ENCODE results near the gene NUDT2. TPM values are rescaled to one million over a fixed set of nuclear protein-coding genes. Genes with fewer than 3 reads are reported as not detected.
A peak's percentile ranks its signal among the peaks of the same experiment; 100 is the strongest.

Gene NUDT2
- total and polyA plus RNA-seq, 9 donors: 14.8 to 61.4 (median 25.0) TPM

GRCh38 chr9:34343090-34343489 lies 13.7 kb downstream of the NUDT2 start:
- peak; percentile 21 to 73 (median 58) for DNase-seq
- TF ChIP-seq POLR2A (IDR thresholded peaks at IDR 0.05) (no peak), EP300 (IDR thresholded peaks at IDR 0.05) (no peak), CTCF (IDR thresholded peaks at IDR 0.05) (no peak)

GRCh38 chr9:34343605-34344004 lies 14.2 kb downstream of the NUDT2 start:
- H3K4me1 ChIP-seq (ENCODE audit: insufficient read depth): no peaks in the 10 kb centered on the region
- DNase-seq: no peak
- intact Hi-C loops (cut with DNase I): no loop called here

More at GRCh38 chr9:34343090-34343489, 13.7 kb downstream of the NUDT2 start:
- Histone ChIP-seq H3K27me3 (no peaks in the 10 kb centered on the region), H3K4me3 (no peak overlapping the region), H3K9me3 (no peaks in the 10 kb centered on the region), H3K36me3 (no peaks in the 10 kb centered on the region), H3K4me1 (ENCODE audit: insufficient read depth) (no peaks in the 10 kb centered on the region), H3K27ac (no peak overlapping the region)
- WGBS, 3 donors: 73 to 81% (median 77%) methylated on average over 5 of the region's 5 CpGs
- intact Hi-C loops (cut with DNase I): no loop called here

GRCh38 chr9:34346873-34347799 lies 17.8 kb downstream of the NUDT2 start:
- no peak overlapping the region for H3K27ac ChIP-seq
- no peaks in the 10 kb centered on the region for H3K36me3 ChIP-seq
- no peak for TF ChIP-seq CTCF (IDR thresholded peaks at IDR 0.05)
- TF ChIP-seq POLR2A (IDR thresholded peaks at IDR 0.05): no peak
- no peak for TF ChIP-seq EP300 (IDR thresholded peaks at IDR 0.05)
- no peak overlapping the region for H3K4me3 ChIP-seq
- H3K9me3 ChIP-seq: no peaks in the 10 kb centered on the region
- no peaks in the 10 kb centered on the region for H3K4me1 ChIP-seq (ENCODE audit: insufficient read depth)
- intact Hi-C loops (cut with DNase I): no loop called here
- no peak for DNase-seq
- no peaks in the 10 kb centered on the region for H3K27me3 ChIP-seq
- whole genome bisulfite sequencing, 3 donors: 79 to 90% (median 87%) methylated on average over 15 of the region's 15 CpGs

More at GRCh38 chr9:34343605-34344004, 14.2 kb downstream of the NUDT2 start:
- 80 to 90% (median 86%) methylated on average over 1 of the region's 1 CpG for WGBS, 3 donors
- H3K4me3 ChIP-seq: no peak overlapping the region
- H3K36me3 ChIP-seq: no peaks in the 10 kb centered on the region
- no peaks in the 10 kb centered on the region for H3K9me3 ChIP-seq
- TF ChIP-seq CTCF (IDR thresholded peaks at IDR 0.05) (no peak), EP300 (IDR thresholded peaks at IDR 0.05) (no peak), POLR2A (IDR thresholded peaks at IDR 0.05) (no peak)
- H3K27ac ChIP-seq: no peak overlapping the region
- no peaks in the 10 kb centered on the region for H3K27me3 ChIP-seq

- H3K36me3 ChIP-seq: no peaks in the 10 kb centered on the region
- no peaks in the 10 kb centered on the region for H3K4me1 ChIP-seq (ENCODE audit: insufficient read depth)
- no peak overlapping the region for H3K27ac ChIP-seq
- no peak for TF ChIP-seq POLR2A (IDR thresholded peaks at IDR 0.05)
- TF ChIP-seq EP300 (IDR thresholded peaks at IDR 0.05): no peak
- TF ChIP-seq CTCF (IDR thresholded peaks at IDR 0.05): no peak
- intact Hi-C loops (cut with DNase I): no loop called here
- DNase-seq: no peak
- H3K4me3 ChIP-seq: no peak overlapping the region
- H3K9me3 ChIP-seq: no peaks in the 10 kb centered on the region
- H3K27me3 ChIP-seq: no peaks in the 10 kb centered on the region
Measured at GRCh38 chr9:34347800-34348158, 18.4 kb downstream of the NUDT2 start.

Measured in ovary (tissue), 9 donors.